ENCODE results near the gene SH3RF2. TPM values are rescaled to one million over a fixed set of nuclear protein-coding genes. Genes with fewer than 3 reads are reported as not detected.

The SH3RF2 gene
- total and polyA plus RNA-seq, 2 of the 13 experiments (the other 11 are each of a cell fraction or from before 2014, with no cell fraction given) = 2.6 to 3.7 TPM

- no TSS peak for BruUV-seq (replicated peaks)
- DNase-seq (ENCODE audit: low spot score) (peak; percentile 77), FAIRE-seq (no peak), ATAC-seq (peak; percentile 64)
- Histone ChIP-seq H3K4me2 (ENCODE audit: low read depth, low read length) (peak overlapping the region; percentile 10; the same call in 1 of the 2 replicates), H3K27ac (ENCODE audit: extremely low read length, insufficient read depth, low read length) (peak overlapping the region; percentile 39), H3K9me3 (ENCODE audit: low read length) (no peaks in the 10 kb centered on the region), H3K79me2 (ENCODE audit: insufficient read depth, low read length) (peaks cover 2% of the 10 kb centered on the region), H2AFZ (ENCODE audit: low read length) (peak overlapping the region; percentile 9), H3K36me3 (replicated peaks in 1 of 2; ENCODE audit: control insufficient read depth in 1 of 2, insufficient read depth in 2 of 2, low read length in 2 of 2) (no peaks in the 10 kb centered on the region; a peak in 2 of 5 replicates), H3K4me3 (replicated peaks in 1 of 3; ENCODE audit: insufficient read depth in 1 of 3, low read depth in 2 of 3, low read length in 3 of 3) (no peak overlapping the region), H3K4me1 (ENCODE audit: insufficient read depth, low read length) (peaks cover 60% of the 10 kb centered on the region), H3K27me3 (ENCODE audit: control insufficient read depth in 1 of 2, insufficient read depth in 2 of 2, low read length in 2 of 2) (no peaks in the 10 kb centered on the region), H4K20me1 (ENCODE audit: insufficient read depth, low read length) (no peaks in the 10 kb centered on the region), H3K9ac (ENCODE audit: insufficient read depth, low read depth, low read length) (no peak overlapping the region)
- 49% methylated on average over 4 of the region's 4 CpGs for WGBS (ENCODE audit: low lambda C conversion rate)
- POLR2A ChIA-PET = interaction anchor here (1.1 to 3.2 kb wide), 6 partner anchors 10 to 79 kb away, joined by 3 to 40 read pairs (median 6); partner anchors contain the start of gene SH3RF2
- intact Hi-C loops (cut with micrococcal nuclease; ENCODE audit: unreplicated experiment) = loop anchor here (1.0 kb wide), 1 partner anchor 33 kb away; no protein-coding TSS in a partner anchor
- in situ Hi-C loops (cut with HindIII; ENCODE audit: extremely low pct_ligation_motif_present, low pct_unique_long_range_greater_than_20kb) = no loop called here
- CTCF ChIA-PET (ENCODE audit: low intra/inter-chr PET ratio, low total read pairs) = no interaction called here
- TF ChIP-seq MED8 (CRISPR knock-in tag; IDR thresholded peaks at IDR 0.05; ENCODE audit: insufficient replicate concordance) (no peak), ZNF615 (CRISPR knock-in tag; IDR thresholded peaks at IDR 0.05; ENCODE audit: borderline replicate concordance) (no peak), RFX1 (IDR thresholded peaks at IDR 0.05) (no peak), ATRX (CRISPR knock-in tag; IDR thresholded peaks at IDR 0.05; ENCODE audit: borderline replicate concordance) (no peak), ZBTB38 (CRISPR knock-in tag; IDR thresholded peaks at IDR 0.05) (no peak), ZNF839 (CRISPR knock-in tag; IDR thresholded peaks at IDR 0.05; ENCODE audit: borderline replicate concordance) (no peak), ZNF550 (CRISPR knock-in tag; IDR thresholded peaks at IDR 0.05; ENCODE audit: borderline replicate concordance) (no peak), MATR3 (CRISPR knock-in tag; IDR thresholded peaks at IDR 0.05) (no peak), HMG20A (CRISPR knock-in tag; IDR thresholded peaks at IDR 0.05; ENCODE audit: borderline replicate concordance) (0 out of 2 replicates have a peak, but pooled peaks have one; percentile 23), KLF16 (CRISPR knock-in tag; IDR thresholded peaks at IDR 0.05) (0 out of 4 replicates have a peak, but pooled peaks of 1 of the 2 experiments have one; percentile 33), ATF4 (CRISPR knock-in tag; IDR thresholded peaks at IDR 0.05) (peak in 1 of 2 experiments; percentile 87; a peak in 2 of 4 replicates), ARID5B (CRISPR knock-in tag; IDR thresholded peaks at IDR 0.05) (peak; percentile 68), SAP130 (CRISPR knock-in tag; IDR thresholded peaks at IDR 0.05; ENCODE audit: low read depth) (peak; percentile 44; the same call in 1 of the 2 replicates), YY1 (IDR thresholded peaks at IDR 0.05; ENCODE audit: insufficient read depth, insufficient replicate concordance, low read depth, low read length) (no peak), ZNF138 (CRISPR knock-in tag; IDR thresholded peaks at IDR 0.05; ENCODE audit: low read depth) (no peak), ZNF674 (CRISPR knock-in tag; IDR thresholded peaks at IDR 0.05; ENCODE audit: low read depth) (no peak), MXI1 (IDR thresholded peaks at IDR 0.05; ENCODE audit: borderline replicate concordance, low read depth, low read length) (no peak), ZNF746 (CRISPR knock-in tag; IDR thresholded peaks at IDR 0.05) (no peak)
- TF ChIP-seq, protein P1, sequence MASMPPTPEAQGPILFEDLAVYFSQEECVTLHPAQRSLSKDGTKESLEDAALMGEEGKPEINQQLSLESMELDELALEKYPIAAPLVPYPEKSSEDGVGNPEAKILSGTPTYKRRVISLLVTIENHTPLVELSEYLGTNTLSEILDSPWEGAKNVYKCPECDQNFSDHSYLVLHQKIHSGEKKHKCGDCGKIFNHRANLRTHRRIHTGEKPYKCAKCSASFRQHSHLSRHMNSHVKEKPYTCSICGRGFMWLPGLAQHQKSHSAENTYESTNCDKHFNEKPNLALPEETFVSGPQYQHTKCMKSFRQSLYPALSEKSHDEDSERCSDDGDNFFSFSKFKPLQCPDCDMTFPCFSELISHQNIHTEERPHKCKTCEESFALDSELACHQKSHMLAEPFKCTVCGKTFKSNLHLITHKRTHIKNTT (CRISPR knock-in tag; IDR thresholded peaks at IDR 0.05) = no peak
Observed at GRCh38 chr5:145946112-145946861, 9.9 kb downstream of the SH3RF2 start.
